Measurements from ENCODE around the gene MCU. TPM values are rescaled to one million over a fixed set of nuclear protein-coding genes. Genes with fewer than 3 reads are reported as not detected.

Gene MCU
- total and polyA plus RNA-seq, 2 donors (not counting 1 experiment from before 2014, with no cell fraction given): 11.7 to 21.1 TPM

- ChIA-PET CTCF (interaction anchor here (0.7 to 1.0 kb wide), 2 partner anchors 9 to 390 kb away, joined by 3 read pairs; no protein-coding TSS in a partner anchor), POLR2A (no interaction called here)
- no peak overlapping the region for H2AFZ ChIP-seq (ENCODE audit: insufficient read depth, low read depth, low read length, poor library complexity, severe bottlenecking)
- H3K9me3 ChIP-seq (ENCODE audit: control extremely low read depth in 1 of 3, control insufficient read depth in 2 of 3, insufficient read depth in 1 of 3, low read length in 2 of 3): no peaks in the 10 kb centered on the region
- H3K27me3 ChIP-seq (replicated peaks in 1 of 4; ENCODE audit: control extremely low read depth in 1 of 4, control insufficient read depth in 3 of 4, insufficient read depth in 4 of 4, low read length in 3 of 4): no peaks in the 10 kb centered on the region
- peaks cover 3 to 7% of the 10 kb centered on the region in 2 donors for H3K4me1 ChIP-seq (ENCODE audit: control insufficient read depth in 2 of 2, insufficient read depth in 2 of 2, low read length in 2 of 2)
- intact Hi-C loops (cut with micrococcal nuclease): no loop called here
- no peaks in the 10 kb centered on the region for H3K27me3 Mint-ChIP-seq
- H3K4me3 ChIP-seq (ENCODE audit: control extremely low read depth in 1 of 5, extremely low read depth in 1 of 5, insufficient read depth in 1 of 5, low read depth in 2 of 5, low read length in 4 of 5): no peak overlapping the region
- no CpG with 5 or more reads among the region's 2 CpGs for WGBS (ENCODE audit: insufficient coverage)
- H3K27ac ChIP-seq (ENCODE audit: low read length in 2 of 2): no peak overlapping the region
- H3K4me1 Mint-ChIP-seq: peaks cover 15% of the 10 kb centered on the region
- TF ChIP-seq CTCF (IDR thresholded peaks at IDR 0.05) (no peak), EZH2 (IDR thresholded peaks at IDR 0.05; ENCODE audit: borderline replicate concordance, insufficient read depth, low read depth, low read length, poor library complexity, severe bottlenecking) (no peak)
- H3K27ac Mint-ChIP-seq: no peak overlapping the region
- H3K4me2 ChIP-seq (replicated peaks; ENCODE audit: low read depth, low read length, poor library complexity, severe bottlenecking): no peak overlapping the region
- no peak for ATAC-seq (ENCODE audit: low read depth)
- peaks cover 4% of the 10 kb centered on the region for H3K79me2 ChIP-seq (ENCODE audit: control insufficient read depth, insufficient read depth, low read length)
- no peak for DNase-seq
- H3K9ac ChIP-seq (ENCODE audit: low read length): no peak overlapping the region
- H3K36me3 ChIP-seq (replicated peaks in 1 of 2; ENCODE audit: control extremely low read depth in 1 of 2, control insufficient read depth in 1 of 2, extremely low read depth in 1 of 2, insufficient read depth in 2 of 2, low read length in 1 of 2): no peaks in the 10 kb centered on the region
- H4K20me1 ChIP-seq (ENCODE audit: control insufficient read depth, insufficient read depth, low read length, poor library complexity, severe bottlenecking): no peaks in the 10 kb centered on the region
- no peak overlapping the region for H3K4me3 Mint-ChIP-seq
- no peaks in the 10 kb centered on the region for H3K9me3 Mint-ChIP-seq (ENCODE audit: insufficient read depth)
Measured at GRCh38 chr10:72754275-72755032, 62.5 kb downstream of the MCU start.

GRCh38 chr10:72756674-72757385 lies 64.9 kb downstream of the MCU start:
- no peaks in the 10 kb centered on the region for H3K27me3 ChIP-seq (replicated peaks in 1 of 4; ENCODE audit: control extremely low read depth in 1 of 4, control insufficient read depth in 3 of 4, insufficient read depth in 4 of 4, low read length in 3 of 4)
- Mint-ChIP-seq H3K27ac (no peak overlapping the region), H3K27me3 (no peaks in the 10 kb centered on the region), H3K9me3 (ENCODE audit: insufficient read depth) (no peaks in the 10 kb centered on the region), H3K4me3 (no peak overlapping the region), H3K4me1 (peaks cover 15% of the 10 kb centered on the region)
- peaks cover 4% of the 10 kb centered on the region for H3K79me2 ChIP-seq (ENCODE audit: control insufficient read depth, insufficient read depth, low read length)
- intact Hi-C loops (cut with micrococcal nuclease): no loop called here
- POLR2A ChIA-PET: no interaction called here
- H3K9ac ChIP-seq (ENCODE audit: low read length): no peak overlapping the region
- no peaks in the 10 kb centered on the region for H3K9me3 ChIP-seq (ENCODE audit: control extremely low read depth in 1 of 3, control insufficient read depth in 2 of 3, insufficient read depth in 1 of 3, low read length in 2 of 3)
- no peak overlapping the region for H3K4me3 ChIP-seq (ENCODE audit: control extremely low read depth in 1 of 5, extremely low read depth in 1 of 5, insufficient read depth in 1 of 5, low read depth in 2 of 5, low read length in 4 of 5)
- WGBS (ENCODE audit: insufficient coverage): 100% methylated on average over 2 of the region's 7 CpGs
- TF ChIP-seq EZH2 (IDR thresholded peaks at IDR 0.05; ENCODE audit: borderline replicate concordance, insufficient read depth, low read depth, low read length, poor library complexity, severe bottlenecking): no peak
- no peak for TF ChIP-seq CTCF (IDR thresholded peaks at IDR 0.05)
- H3K36me3 ChIP-seq (replicated peaks in 1 of 2; ENCODE audit: control extremely low read depth in 1 of 2, control insufficient read depth in 1 of 2, extremely low read depth in 1 of 2, insufficient read depth in 2 of 2, low read length in 1 of 2): no peaks in the 10 kb centered on the region
- H3K4me1 ChIP-seq (ENCODE audit: control insufficient read depth in 2 of 2, insufficient read depth in 2 of 2, low read length in 2 of 2): peaks cover 3 to 7% of the 10 kb centered on the region in 2 donors
- H2AFZ ChIP-seq (ENCODE audit: insufficient read depth, low read depth, low read length, poor library complexity, severe bottlenecking): no peak overlapping the region
- H3K4me2 ChIP-seq (replicated peaks; ENCODE audit: low read depth, low read length, poor library complexity, severe bottlenecking): no peak overlapping the region
- no peaks in the 10 kb centered on the region for H4K20me1 ChIP-seq (ENCODE audit: control insufficient read depth, insufficient read depth, low read length, poor library complexity, severe bottlenecking)
- H3K27ac ChIP-seq (ENCODE audit: low read length in 2 of 2): no peak overlapping the region
- DNase-seq (no peak), ATAC-seq (ENCODE audit: low read depth) (no peak)
- CTCF ChIA-PET: no interaction called here

Data from B cell (primary cell).